Omental fat pad (tissue), 4 donors: ENCODE results near the gene LEFTY1. TPM values are rescaled to one million over a fixed set of nuclear protein-coding genes. Genes with fewer than 3 reads are reported as not detected.

Source experiments
- ATAC-seq: fragments of 150-250 bp; one replicate; pipeline ENCODE4 v1.9.1; 2016; ENCODE audit warnings: mild to moderate bottlenecking, moderate library complexity; ENCODE audit not compliant: low FRiP score
- DNase-seq: peaks from one replicate; pipeline ENCODE4 v3.0.0-alpha.2; 2019; ENCODE audit warnings: low spot score
- CTCF ChIP-seq, 3 donors: fragments of 450-650 bp; IDR thresholded peaks; one replicate each; pipeline ENCODE4 v1.5.1; 2016 to 2017; ENCODE audit warnings: antibody characterized with exemption in 3 of 3, mild to moderate bottlenecking in 3 of 3, moderate library complexity in 2 of 3
- total RNA-seq, 4 donors: library from RNA; depleted of rRNA; stranded (reverse); fragments of >200 nt; gene quantifications; one replicate each; pipeline ENCODE4 v1.1.0, GENCODE V29; 2016

LEFTY1 gene
- total RNA-seq, 4 donors from 2014 or later: 0.44 TPM; not detected in 3

GRCh38 chr1:225881081-225881958, 7.6 kb downstream of the LEFTY1 start:
- no peak for TF ChIP-seq CTCF (IDR thresholded peaks at IDR 0.05)
- ATAC-seq: peak; percentile 24
- no peak for DNase-seq

GRCh38 chr1:225880636-225881035, 8.3 kb downstream of the LEFTY1 start:
- no peak for DNase-seq
- no peak for ATAC-seq
- TF ChIP-seq CTCF (IDR thresholded peaks at IDR 0.05): no peak

- DNase-seq (no peak), ATAC-seq (no peak)
- TF ChIP-seq CTCF (IDR thresholded peaks at IDR 0.05): no peak
Measured at GRCh38 chr1:225880222-225880588, 8.7 kb downstream of the LEFTY1 start.

GRCh38 chr1:225879521-225880221, 9.3 kb downstream of the LEFTY1 start:
- ATAC-seq (no peak), DNase-seq (no peak)
- no peak for TF ChIP-seq CTCF (IDR thresholded peaks at IDR 0.05)

- DNase-seq (no peak), ATAC-seq (no peak)
Measured at GRCh38 chr1:225878282-225878681, 10.7 kb downstream of the LEFTY1 start.

GRCh38 chr1:225877580-225877979, 11.4 kb downstream of the LEFTY1 start:
- DNase-seq (no peak), ATAC-seq (no peak)
- no peak for TF ChIP-seq CTCF (IDR thresholded peaks at IDR 0.05)

More at GRCh38 chr1:225878282-225878681, 10.7 kb downstream of the LEFTY1 start:
- TF ChIP-seq CTCF (IDR thresholded peaks at IDR 0.05): no peak
